ENCODE data around the gene HTR3B.

GRCh38 chr11:113991170-113991569 lies 86.6 kb downstream of the HTR3B start:
- no peak for TF ChIP-seq EZH2 (IDR thresholded peaks at IDR 0.05; ENCODE audit: low read length)
- no peak for TF ChIP-seq CTCF (optimal IDR thresholded peaks at IDR 0.05 in 1 of 3, IDR thresholded peaks at IDR 0.05 in 1 of 3, conservative IDR thresholded peaks at IDR 0.05 in 1 of 3; ENCODE audit: extremely low read depth in 1 of 3, insufficient read depth in 2 of 3, low read length in 3 of 3)

All from keratinocyte (primary cell).